ENCODE results near the gene CASP14. TPM values are rescaled to one million over a fixed set of nuclear protein-coding genes. Genes with fewer than 3 reads are reported as not detected.

The CASP14 gene
- total and polyA plus RNA-seq, 2 experiments from 2014 or later = not detected

DNA sequence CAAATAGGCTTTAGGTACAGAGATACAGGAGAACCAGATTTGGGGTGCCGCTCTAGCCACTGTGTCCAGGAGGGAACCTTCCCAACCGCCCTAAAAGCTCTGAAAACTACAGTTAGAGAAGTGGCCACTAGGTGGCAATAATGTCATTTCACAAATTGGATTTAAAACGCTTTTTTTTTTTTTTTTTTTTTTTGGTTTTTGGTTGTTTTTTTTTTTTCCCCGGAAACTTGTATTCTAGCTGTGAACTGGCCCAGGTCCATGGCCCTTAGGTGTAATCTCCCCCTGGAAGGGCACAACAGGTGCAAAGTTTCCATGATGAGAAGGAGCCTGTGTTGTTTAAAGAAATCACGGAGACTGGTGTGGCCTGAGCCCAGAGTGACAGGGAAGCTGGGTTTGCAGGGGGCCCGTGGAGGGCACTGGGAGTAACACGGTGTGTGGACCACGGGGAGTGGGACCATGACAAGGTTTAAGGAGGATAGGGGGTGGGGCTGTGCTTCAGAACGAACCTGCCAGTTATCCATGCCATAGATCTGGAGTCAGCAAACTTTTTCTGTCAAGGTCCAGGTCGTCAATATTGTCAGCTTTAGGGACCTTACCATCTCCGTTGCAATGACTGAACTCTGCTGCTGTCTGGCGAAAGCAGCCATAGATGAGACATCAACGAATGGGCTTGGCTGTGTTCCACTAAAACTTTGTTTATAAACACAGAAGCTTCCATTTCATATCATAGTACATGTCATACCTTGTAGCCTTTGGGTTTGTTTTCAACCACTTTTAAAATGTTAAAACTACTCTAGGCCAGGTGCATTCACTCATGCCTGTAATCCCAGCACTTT, 42.9 kb downstream of the CASP14 start:
- Histone ChIP-seq H4K20me1 (replicated peaks; ENCODE audit: insufficient read depth) (no peaks in the 10 kb centered on the region), H3K4me3 (no peak overlapping the region)
- DNase-seq (ENCODE audit: low spot score) = peak; percentile 91

More for the DNA sequence above, 42.9 kb downstream of the CASP14 start:
- H3K27me3 ChIP-seq (ENCODE audit: insufficient read depth) = no peaks in the 10 kb centered on the region
- H3K27ac Mint-ChIP-seq = no peak overlapping the region
- peak; percentile 93 for ATAC-seq
- H3K9me2 ChIP-seq (ENCODE audit: insufficient read depth) = no peaks in the 10 kb centered on the region
- no peaks in the 10 kb centered on the region for H3K36me3 Mint-ChIP-seq (ENCODE audit: low read depth)
- H3F3A ChIP-seq (replicated peaks; ENCODE audit: low read depth) = no peaks in the 10 kb centered on the region
- H3K4me1 ChIP-seq (ENCODE audit: insufficient read depth) = no peaks in the 10 kb centered on the region
- H3K4me2 ChIP-seq = no peak overlapping the region
- H3K4me3 Mint-ChIP-seq = no peak overlapping the region; the same call in 2 of the 3 replicates
- no peak overlapping the region for H3K27ac ChIP-seq (ENCODE audit: low read depth)
- no peaks in the 10 kb centered on the region for H3K79me2 ChIP-seq (replicated peaks; ENCODE audit: insufficient read depth)
- H3K4me1 Mint-ChIP-seq = no peaks in the 10 kb centered on the region
- peaks cover 5% of the 10 kb centered on the region for H3K27me3 Mint-ChIP-seq (ENCODE audit: insufficient read depth, low read depth, poor library complexity)
- TF ChIP-seq ZNF462 (CRISPR knock-in tag; IDR thresholded peaks at IDR 0.05) = no peak
- TF ChIP-seq REST (IDR thresholded peaks at IDR 0.05; ENCODE audit: unreplicated experiment) = no peak
- TF ChIP-seq, protein P1, sequence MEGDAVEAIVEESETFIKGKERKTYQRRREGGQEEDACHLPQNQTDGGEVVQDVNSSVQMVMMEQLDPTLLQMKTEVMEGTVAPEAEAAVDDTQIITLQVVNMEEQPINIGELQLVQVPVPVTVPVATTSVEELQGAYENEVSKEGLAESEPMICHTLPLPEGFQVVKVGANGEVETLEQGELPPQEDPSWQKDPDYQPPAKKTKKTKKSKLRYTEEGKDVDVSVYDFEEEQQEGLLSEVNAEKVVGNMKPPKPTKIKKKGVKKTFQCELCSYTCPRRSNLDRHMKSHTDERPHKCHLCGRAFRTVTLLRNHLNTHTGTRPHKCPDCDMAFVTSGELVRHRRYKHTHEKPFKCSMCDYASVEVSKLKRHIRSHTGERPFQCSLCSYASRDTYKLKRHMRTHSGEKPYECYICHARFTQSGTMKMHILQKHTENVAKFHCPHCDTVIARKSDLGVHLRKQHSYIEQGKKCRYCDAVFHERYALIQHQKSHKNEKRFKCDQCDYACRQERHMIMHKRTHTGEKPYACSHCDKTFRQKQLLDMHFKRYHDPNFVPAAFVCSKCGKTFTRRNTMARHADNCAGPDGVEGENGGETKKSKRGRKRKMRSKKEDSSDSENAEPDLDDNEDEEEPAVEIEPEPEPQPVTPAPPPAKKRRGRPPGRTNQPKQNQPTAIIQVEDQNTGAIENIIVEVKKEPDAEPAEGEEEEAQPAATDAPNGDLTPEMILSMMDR (conservative IDR thresholded peaks at IDR 0.05; ENCODE audit: low read depth in 2 of 2) = peak; percentile 61 to 62
- no peak for TF ChIP-seq EZH2phosphoT487 (IDR thresholded peaks at IDR 0.05; ENCODE audit: unreplicated experiment)
- no peaks in the 10 kb centered on the region for H3K9me3 Mint-ChIP-seq
- peak overlapping the region; percentile 95 for H2AFZ ChIP-seq
- H3K36me3 ChIP-seq (ENCODE audit: insufficient read depth) = no peaks in the 10 kb centered on the region
